IMR-90 (cell line): ENCODE results near the gene MRPL23. TPM values are rescaled to one million over a fixed set of nuclear protein-coding genes. Genes with fewer than 3 reads are reported as not detected.
A peak's percentile ranks its signal among the peaks of the same experiment; 100 is the strongest.
"Not testable (repeated sequence)": the region's sequence is repeated elsewhere in the genome, so short reads cannot be mapped to it uniquely, and the experiment has no call there.

Source experiments
- ATAC-seq: fragments of 200-7000 bp; cut with Tn5 transposase; 2 replicates; pipeline ENCODE4 v1.9.1; 2020; ENCODE audit warnings: low read depth, mild to moderate bottlenecking, moderate library complexity
- BruUV-seq: library from RNA; stranded (reverse); fragments of 400-500 nt; replicated peaks from 2 replicates; lab custom pipeline; 2021; lab: Mats Ljungman, UMichigan
- CTCF ChIA-PET: fragments of 300-600 bp; formaldehyde crosslinking; extraction: SDS; loops from one replicate; lab custom pipeline; 2021; ENCODE audit warnings: antibody characterized with exemption; lab: Yijun Ruan, JAX
- POLR2A ChIA-PET: fragments of 300-600 bp; sonication (Branson Sonifier 250); formaldehyde crosslinking; loops from one replicate; lab custom pipeline; 2022; ENCODE audit warnings: antibody characterized with exemption; ENCODE audit not compliant: unreplicated experiment; lab: Charles Lee
- DNase-seq: peaks from one replicate; pipeline ENCODE4 v3.0.0; 2013
- H2AFZ ChIP-seq: replicated peaks from 2 replicates; pipeline ENCODE3; 2013; ENCODE audit warnings: low read length, mild to moderate bottlenecking; ENCODE audit not compliant: poor library complexity
- H2AK5ac ChIP-seq: 2 replicates; pipeline ENCODE4 v1.6.1; 2013; ENCODE audit warnings: low read depth, low read length, inconsistent platforms
- H2AK9ac ChIP-seq: replicated peaks from 2 replicates; pipeline ENCODE3; 2013; ENCODE audit warnings: mild to moderate bottlenecking, low read depth, low read length, moderate library complexity; ENCODE audit not compliant: poor library complexity
- H2BK120ac ChIP-seq: 2 replicates; pipeline ENCODE4 v1.6.1; 2013; ENCODE audit warnings: low read depth, low read length, inconsistent platforms
- H2BK15ac ChIP-seq: 3 replicates; pipeline ENCODE4 v1.6.1; 2013; ENCODE audit warnings: low read depth, low read length, inconsistent platforms
- H2BK20ac ChIP-seq: 2 replicates; pipeline ENCODE4 v1.6.1; 2013; ENCODE audit warnings: low read depth, mild to moderate bottlenecking, inconsistent platforms, low read length, moderate library complexity
- H2BK5ac ChIP-seq: 2 replicates; pipeline ENCODE4 v1.6.1; 2013; ENCODE audit warnings: mild to moderate bottlenecking, low read depth, low read length, inconsistent platforms; ENCODE audit not compliant: poor library complexity, severe bottlenecking
- H3K14ac ChIP-seq: replicated peaks from 2 replicates; pipeline ENCODE4 v1.6.1; 2013; ENCODE audit warnings: low read depth, low read length, inconsistent platforms
- H3K18ac ChIP-seq: 2 replicates; pipeline ENCODE4 v1.6.1; 2013; ENCODE audit warnings: low read depth, low read length, control low read depth
- H3K23ac ChIP-seq: 2 replicates; pipeline ENCODE4 v1.6.1; 2013; ENCODE audit warnings: low read depth, low read length, inconsistent platforms
- H3K27ac ChIP-seq: 2 replicates; pipeline ENCODE4 v1.5.1; 2013; ENCODE audit warnings: mild to moderate bottlenecking, control low read depth, low read length; ENCODE audit not compliant: insufficient read depth
- H3K27me3 ChIP-seq: 2 replicates; pipeline ENCODE4 v1.6.1; 2013; ENCODE audit warnings: low read length; ENCODE audit not compliant: control insufficient read depth, insufficient read depth
- H3K36me3 ChIP-seq: 2 replicates; pipeline ENCODE4 v1.6.1; 2013; ENCODE audit warnings: low read length, mixed read lengths; ENCODE audit not compliant: control insufficient read depth, insufficient read depth
- H3K4ac ChIP-seq: 2 replicates; pipeline ENCODE4 v1.6.1; 2013; ENCODE audit warnings: low read depth, low read length, inconsistent platforms
- H3K4me1 ChIP-seq: 2 replicates; pipeline ENCODE4 v1.6.1; 2013; ENCODE audit warnings: low read length, mixed read lengths; ENCODE audit not compliant: control insufficient read depth, insufficient read depth
- H3K4me2 ChIP-seq: 2 replicates; pipeline ENCODE4 v1.6.1; 2013; ENCODE audit warnings: low read depth, mild to moderate bottlenecking, control low read depth, low read length, moderate library complexity
- H3K4me3 ChIP-seq: 2 replicates; pipeline ENCODE4 v1.5.1; 2013; ENCODE audit warnings: low read depth, mild to moderate bottlenecking, control low read depth, low read length, moderate library complexity; ENCODE audit not compliant: insufficient read depth
- H3K56ac ChIP-seq: 2 replicates; pipeline ENCODE4 v1.6.1; 2013; ENCODE audit warnings: low read length, inconsistent platforms; ENCODE audit not compliant: insufficient read depth; ENCODE audit errors: extremely low read depth
- H3K79me1 ChIP-seq, 2 experiments: 2 replicates each; pipeline ENCODE4 v1.6.1; 2013; ENCODE audit warnings: low read length in 2 of 2, inconsistent platforms in 1 of 2, low read depth in 1 of 2
- H3K9ac ChIP-seq: 2 replicates; pipeline ENCODE4 v1.6.1; 2013; ENCODE audit warnings: low read depth, low read length, control low read depth
- H3K9me1 ChIP-seq: 2 replicates; pipeline ENCODE4 v1.6.1; 2013; ENCODE audit warnings: low read length, inconsistent platforms; ENCODE audit not compliant: insufficient read depth
- H3K9me3 ChIP-seq: 2 replicates; pipeline ENCODE4 v1.6.1; 2013; ENCODE audit warnings: low read length; ENCODE audit not compliant: control insufficient read depth, insufficient read depth
- H4K20me1 ChIP-seq: 2 replicates; pipeline ENCODE4 v1.6.1; 2013; ENCODE audit warnings: low read length, inconsistent platforms; ENCODE audit not compliant: insufficient read depth
- H4K5ac ChIP-seq: 2 replicates; pipeline ENCODE4 v1.6.1; 2013; ENCODE audit warnings: mild to moderate bottlenecking, low read depth, low read length, control low read depth
- H4K8ac ChIP-seq, 2 experiments: 2 replicates each; pipeline ENCODE4 v1.6.1; 2013; ENCODE audit warnings: low read depth in 2 of 2, low read length in 2 of 2, control low read depth in 1 of 2, inconsistent platforms in 1 of 2
- H4K91ac ChIP-seq: 2 replicates; pipeline ENCODE4 v1.6.1; 2013; ENCODE audit warnings: low read depth, low read length, inconsistent platforms; ENCODE audit not compliant: insufficient read depth
- WGBS, 2 experiments: methylation state at CpG; one replicate each; pipeline versions ENCODE4 v1.1.5 to v1.1.7; 2013; ENCODE audit warnings: missing lambda C conversion rate in 2 of 2; ENCODE audit not compliant: insufficient read length in 1 of 2; ENCODE audit errors: extremely low coverage in 2 of 2; 5-methylcytosine and 5-hydroxymethylcytosine counted together
- dilution Hi-C: fragments of 300-500 bp; cut with HindIII; formaldehyde crosslinking; loops from one replicate; pipeline ENCODE4 v1.14.3; 2018; ENCODE audit warnings: low sequenced_read_pairs; ENCODE audit not compliant: unreplicated experiment
- in situ Hi-C: fragments of 300-500 bp; cut with MboI; formaldehyde crosslinking; loops from 3 replicates; pipeline ENCODE4 v1.14.3; 2019; ENCODE audit warnings: low sequenced_read_pairs, inconsistent platforms, mixed read lengths
- intact Hi-C: fragments of 100-400 bp; cut with micrococcal nuclease; formaldehyde crosslinking; loops from 2 replicates; pipeline ENCODE4 v1.10.0; 2022
- polyA plus RNA-seq, 3 experiments: library from polyadenylated mRNA; depleted of rRNA; stranded (reverse); fragments of >200 nt; gene quantifications; 2 replicates each; pipeline ENCODE4 v1.2.3, GENCODE V29; 2012; ENCODE audit warnings: low replicate concordance in 1 of 3
- total RNA-seq: library from RNA; depleted of rRNA; stranded (reverse); fragments of >200 nt; gene quantifications from 2 replicates; pipeline ENCODE4 v1.2.3, GENCODE V29; 2012

MRPL23 gene
- total and polyA plus RNA-seq, 2 of the 4 experiments (the other 2 are of a cell fraction) = 68.4 to 114 TPM

- ATAC-seq = peak; percentile 37; the same call in 1 of the 2 replicates
These were observed 7.3 kb upstream of the MRPL23 start for GRCh38 chr11:1939788-1940187.

More at GRCh38 chr11:1939788-1940187, 7.3 kb upstream of the MRPL23 start:
- WGBS, 2 experiments = no CpG with 5 or more reads among the region's 1 CpG
- H2AFZ ChIP-seq, CTCF ChIA-PET, H3K27ac ChIP-seq, H3K23ac ChIP-seq, H3K4me3 ChIP-seq, H3K79me1 ChIP-seq, POLR2A ChIA-PET, H3K18ac ChIP-seq, H2AK9ac ChIP-seq, H2BK120ac ChIP-seq, H4K20me1 ChIP-seq, H2BK20ac ChIP-seq, H3K4me1 ChIP-seq, in situ Hi-C loops, H3K14ac ChIP-seq, H3K4me2 ChIP-seq, H3K4ac ChIP-seq, H3K9me1 ChIP-seq, H3K56ac ChIP-seq, H2BK15ac ChIP-seq, H3K27me3 ChIP-seq, BruUV-seq, H3K9me3 ChIP-seq, dilution Hi-C loops, H2AK5ac ChIP-seq, H3K36me3 ChIP-seq, H4K5ac ChIP-seq, H4K8ac ChIP-seq, H4K91ac ChIP-seq, H3K9ac ChIP-seq, H2BK5ac ChIP-seq: not testable (repeated sequence)
- DNase-seq = peak; percentile 50
- intact Hi-C loops = loop anchor here (1.0 kb wide), 1 partner anchor 45 kb away; no protein-coding TSS in a partner anchor
